ENCODE data around the gene TRAF4. TPM values are rescaled to one million over a fixed set of nuclear protein-coding genes. Genes with fewer than 3 reads are reported as not detected.

TRAF4 gene
- polyA plus RNA-seq, 3 donors = 0.33 to 38.0 (median 1.0) TPM

DNA sequence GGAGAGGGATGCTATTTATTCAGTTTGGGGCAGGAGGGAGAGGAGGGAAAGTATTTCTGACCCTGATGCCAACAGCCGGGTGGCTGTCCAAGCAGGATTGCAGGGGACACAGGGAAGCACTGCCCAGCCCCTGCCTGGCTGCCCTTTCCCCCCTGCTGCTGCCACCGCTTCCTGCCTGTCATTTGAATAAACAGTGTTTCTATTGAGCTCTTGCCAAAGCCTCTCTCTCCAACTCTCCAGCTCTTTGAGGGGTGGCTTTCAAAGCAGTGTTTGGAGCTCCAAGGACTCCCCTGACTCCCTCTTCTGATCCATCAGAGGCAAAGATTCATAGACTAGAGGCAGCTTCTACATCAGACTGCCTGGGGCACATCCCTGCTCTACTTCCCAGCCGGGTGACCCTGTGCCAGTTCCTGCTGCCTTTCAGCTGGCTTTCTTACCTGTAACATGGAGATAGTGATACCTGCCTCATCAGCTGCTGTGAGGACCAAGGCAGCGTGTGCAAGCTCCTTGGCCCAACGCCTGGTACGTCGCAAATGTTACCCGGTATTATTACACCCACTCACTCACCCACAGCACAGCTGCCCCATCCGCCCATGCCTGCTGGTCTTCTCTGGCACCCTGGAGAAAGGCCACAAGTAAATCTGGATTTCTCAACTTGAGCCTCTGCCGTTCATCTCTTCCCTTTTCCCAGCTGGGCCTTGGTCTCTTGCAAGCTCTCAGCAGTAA is 41.6 kb upstream of the TRAF4 start:
- Histone ChIP-seq H4K20me1 (ENCODE audit: insufficient read depth, low read length) (peaks cover 19% of the 10 kb centered on the region), H3K4me1 (ENCODE audit: control insufficient read depth in 1 of 2, insufficient read depth in 2 of 2, low read length in 2 of 2) (no peaks in the 10 kb centered on the region), H2AFZ (ENCODE audit: insufficient read depth, low read depth, low read length, poor library complexity, severe bottlenecking) (no peak overlapping the region), H3K27me3 (ENCODE audit: control insufficient read depth in 2 of 2, insufficient read depth in 2 of 2, low read length in 2 of 2) (no peaks in the 10 kb centered on the region), H3K4me2 (replicated peaks; ENCODE audit: extremely low read depth, low read length, poor library complexity, severe bottlenecking) (no peak overlapping the region), H3K9me3 (replicated peaks in 1 of 2; ENCODE audit: control insufficient read depth in 1 of 2, insufficient read depth in 1 of 2, low read length in 2 of 2) (no peaks in the 10 kb centered on the region), H3K27ac (ENCODE audit: low read depth in 1 of 2, low read length in 2 of 2) (no peak overlapping the region), H3K36me3 (replicated peaks in 1 of 2; ENCODE audit: control insufficient read depth in 1 of 2, insufficient read depth in 2 of 2, low read length in 2 of 2) (peaks cover 73 to 86% of the 10 kb centered on the region in 2 donors), H3K9ac (ENCODE audit: insufficient read depth, low read length, poor library complexity, severe bottlenecking) (no peak overlapping the region), H3K4me3 (replicated peaks in 1 of 3; ENCODE audit: low read depth in 2 of 3, low read length in 3 of 3) (no peak overlapping the region), H3K79me2 (ENCODE audit: insufficient read depth, low read length) (no peaks in the 10 kb centered on the region)
- TF ChIP-seq, protein P1, sequence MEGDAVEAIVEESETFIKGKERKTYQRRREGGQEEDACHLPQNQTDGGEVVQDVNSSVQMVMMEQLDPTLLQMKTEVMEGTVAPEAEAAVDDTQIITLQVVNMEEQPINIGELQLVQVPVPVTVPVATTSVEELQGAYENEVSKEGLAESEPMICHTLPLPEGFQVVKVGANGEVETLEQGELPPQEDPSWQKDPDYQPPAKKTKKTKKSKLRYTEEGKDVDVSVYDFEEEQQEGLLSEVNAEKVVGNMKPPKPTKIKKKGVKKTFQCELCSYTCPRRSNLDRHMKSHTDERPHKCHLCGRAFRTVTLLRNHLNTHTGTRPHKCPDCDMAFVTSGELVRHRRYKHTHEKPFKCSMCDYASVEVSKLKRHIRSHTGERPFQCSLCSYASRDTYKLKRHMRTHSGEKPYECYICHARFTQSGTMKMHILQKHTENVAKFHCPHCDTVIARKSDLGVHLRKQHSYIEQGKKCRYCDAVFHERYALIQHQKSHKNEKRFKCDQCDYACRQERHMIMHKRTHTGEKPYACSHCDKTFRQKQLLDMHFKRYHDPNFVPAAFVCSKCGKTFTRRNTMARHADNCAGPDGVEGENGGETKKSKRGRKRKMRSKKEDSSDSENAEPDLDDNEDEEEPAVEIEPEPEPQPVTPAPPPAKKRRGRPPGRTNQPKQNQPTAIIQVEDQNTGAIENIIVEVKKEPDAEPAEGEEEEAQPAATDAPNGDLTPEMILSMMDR (IDR thresholded peaks at IDR 0.05) = no peak
- H3K9me3 Mint-ChIP-seq = no peaks in the 10 kb centered on the region
- H3K4me1 Mint-ChIP-seq = peaks cover 1% of the 10 kb centered on the region
- H3K36me3 Mint-ChIP-seq = peaks cover 81 to 84% of the 10 kb centered on the region in 2 donors
- intact Hi-C loops (cut with micrococcal nuclease) = no loop called here
- H3K27me3 Mint-ChIP-seq (ENCODE audit: low read depth in 3 of 3) = peaks cover 0 to 2% (median 2%) of the 10 kb centered on the region in 3 donors
- H3K4me3 Mint-ChIP-seq = no peak overlapping the region
- DNase-seq = no peak
- 90% methylated on average over 9 of the region's 10 CpGs for WGBS (ENCODE audit: insufficient coverage)
- H3K27ac Mint-ChIP-seq = peak overlapping the region in 2 of 7 donors; percentile 6 to 35

- H2AFZ ChIP-seq (ENCODE audit: insufficient read depth, low read depth, low read length, poor library complexity, severe bottlenecking) = no peak overlapping the region
- H3K36me3 ChIP-seq (replicated peaks in 1 of 2; ENCODE audit: control insufficient read depth in 1 of 2, insufficient read depth in 2 of 2, low read length in 2 of 2) = peaks cover 68 to 80% of the 10 kb centered on the region in 2 donors
- Mint-ChIP-seq H3K27ac (peak overlapping the region in 2 of 7 donors; percentile 10 to 55), H3K9me3 (no peaks in the 10 kb centered on the region), H3K4me3 (no peak overlapping the region), H3K4me1 (peaks cover 2% of the 10 kb centered on the region), H3K36me3 (peaks cover 78% of the 10 kb centered on the region in 2 donors), H3K27me3 (ENCODE audit: low read depth in 3 of 3) (peaks cover 0 to 2% (median 2%) of the 10 kb centered on the region in 3 donors)
- intact Hi-C loops (cut with micrococcal nuclease) = no loop called here
- H3K79me2 ChIP-seq (ENCODE audit: insufficient read depth, low read length) = no peaks in the 10 kb centered on the region
- H3K4me3 ChIP-seq (replicated peaks in 1 of 3; ENCODE audit: low read depth in 2 of 3, low read length in 3 of 3) = no peak overlapping the region
- H3K9ac ChIP-seq (ENCODE audit: insufficient read depth, low read length, poor library complexity, severe bottlenecking) = no peak overlapping the region
- no peak overlapping the region for H3K4me2 ChIP-seq (replicated peaks; ENCODE audit: extremely low read depth, low read length, poor library complexity, severe bottlenecking)
- 100% methylated on average over 1 of the region's 3 CpGs for WGBS (ENCODE audit: insufficient coverage)
- H3K9me3 ChIP-seq (replicated peaks in 1 of 2; ENCODE audit: control insufficient read depth in 1 of 2, insufficient read depth in 1 of 2, low read length in 2 of 2) = no peaks in the 10 kb centered on the region
- no peaks in the 10 kb centered on the region for H3K27me3 ChIP-seq (ENCODE audit: control insufficient read depth in 2 of 2, insufficient read depth in 2 of 2, low read length in 2 of 2)
- no peak overlapping the region for H3K27ac ChIP-seq (ENCODE audit: low read depth in 1 of 2, low read length in 2 of 2)
- peaks cover 19% of the 10 kb centered on the region for H4K20me1 ChIP-seq (ENCODE audit: insufficient read depth, low read length)
- no peaks in the 10 kb centered on the region for H3K4me1 ChIP-seq (ENCODE audit: control insufficient read depth in 1 of 2, insufficient read depth in 2 of 2, low read length in 2 of 2)
- DNase-seq = no peak
- TF ChIP-seq, protein P1 (IDR thresholded peaks at IDR 0.05) = no peak
These were observed 41.1 kb upstream of the TRAF4 start for GRCh38 chr17:28702752-28703150.
